HepG2 (cell line): Measurements from ENCODE around the gene SPON1.

Source experiments
- ARID2 ChIP-seq: sonication (generic); formaldehyde crosslinking; IDR thresholded peaks from 2 replicates; pipeline ENCODE4 v1.8.1; 2022; ENCODE audit warnings: mild to moderate bottlenecking, missing genetic modification reagents, borderline replicate concordance
- KDM5A ChIP-seq: fragments of 200-600 bp; sonication (generic); IDR thresholded peaks from 2 replicates; pipeline ENCODE4 v1.7.0; 2018; ENCODE audit warnings: antibody characterized with exemption, mild to moderate bottlenecking, low read length, borderline replicate concordance
- ONECUT2 ChIP-seq: sonication (generic); formaldehyde crosslinking; IDR thresholded peaks from 2 replicates; pipeline ENCODE4 v1.4.0; 2020; ENCODE audit warnings: missing genetic modification reagents
- PAF1 ChIP-seq: IDR thresholded peaks from 2 replicates; pipeline ENCODE4 v1.6.1; 2016; ENCODE audit warnings: missing genetic modification reagents, missing compliant biosample characterization
- ZNF672 ChIP-seq: sonication (generic); formaldehyde crosslinking; IDR thresholded peaks from 2 replicates; pipeline ENCODE4 v1.8.1; 2022; ENCODE audit warnings: missing genetic modification reagents

GRCh38 chr11:14230407-14230806, 267.9 kb downstream of the SPON1 start:
- TF ChIP-seq PAF1 (CRISPR knock-in tag) (no peak), ZNF672 (CRISPR knock-in tag) (no peak), KDM5A (no peak), ONECUT2 (CRISPR knock-in tag) (no peak), ARID2 (CRISPR knock-in tag) (no peak)
